GM23338 (cell line): ENCODE results near the gene ZHX3. TPM values are rescaled to one million over a fixed set of nuclear protein-coding genes. Genes with fewer than 3 reads are reported as not detected.

Source experiments
- CREB1 ChIP-seq: fragments of 250-450 bp; sonication (Bioruptor Pico); IDR thresholded peaks from 2 replicates; pipeline ENCODE4 v1.5.0; 2020; ENCODE audit warnings: low read depth, mild to moderate bottlenecking, moderate library complexity
- CTCF ChIP-seq, 2 experiments: fragments of 200-600 bp in 1 of 2; sonication (generic) in 1 of 2; conservative IDR thresholded peaks; 2 replicates each; pipeline versions ENCODE4 v1.5.1 to v1.6.1; 2016 to 2017; ENCODE audit warnings: antibody characterized with exemption in 2 of 2, low read depth in 2 of 2, mild to moderate bottlenecking in 2 of 2, moderate library complexity in 1 of 2
- EZH2 ChIP-seq: fragments of 200-600 bp; sonication (generic); IDR thresholded peaks from one replicate; pipeline ENCODE4 v1.8.0; 2017; ENCODE audit warnings: antibody characterized with exemption, mild to moderate bottlenecking, low read depth; ENCODE audit not compliant: unreplicated experiment
- POLR2AphosphoS5 ChIP-seq: IDR thresholded peaks from 2 replicates; pipeline ENCODE4 v1.6.1; 2016; ENCODE audit warnings: antibody characterized with exemption, low read depth
- ZNF114 ChIP-seq: fragments of 250-450 bp; sonication (Bioruptor Pico); IDR thresholded peaks from 2 replicates; pipeline ENCODE4 v1.5.0; 2020; ENCODE audit warnings: mild to moderate bottlenecking, moderate library complexity
- ZNF331 ChIP-seq: fragments of 250-450 bp; sonication (Bioruptor Pico); IDR thresholded peaks from 2 replicates; pipeline ENCODE4 v1.5.0; 2020; ENCODE audit warnings: low read depth, mild to moderate bottlenecking, moderate library complexity
- ZNF462 ChIP-seq: fragments of 250-450 bp; sonication (Bioruptor Pico); IDR thresholded peaks from 2 replicates; pipeline ENCODE4 v1.5.0; 2020; ENCODE audit warnings: mild to moderate bottlenecking, moderate library complexity
- polyA plus RNA-seq: library from polyadenylated mRNA; unstranded; fragments of >200 nt; fragmentation: Nextera tagmentation; extraction: Ambion mirVana; gene quantifications from 2 replicates; pipeline ENCODE4 v1.2.1, GENCODE V29; 2016
- total RNA-seq: library from RNA; depleted of rRNA; stranded (reverse); fragments of >200 nt; shearing (Covaris generic); gene quantifications from 2 replicates; pipeline ENCODE4 v1.2.3, GENCODE V29; 2014

The ZHX3 gene
- total and polyA plus RNA-seq, 2 experiments from 2014 or later = 1.7 to 2.8 TPM

- no peak for TF ChIP-seq ZNF462 (CRISPR knock-in tag)
- TF ChIP-seq ZNF331 (CRISPR knock-in tag) = no peak
- no peak for TF ChIP-seq ZNF114 (CRISPR knock-in tag)
- no peak for TF ChIP-seq CTCF (conservative IDR thresholded peaks at IDR 0.05; ENCODE audit: low read depth in 2 of 2)
- TF ChIP-seq POLR2AphosphoS5 = no peak
- TF ChIP-seq EZH2 = no peak
- no peak for TF ChIP-seq CREB1 (CRISPR knock-in tag)
Observed at GRCh38 chr20:41145821-41146620, 171.5 kb downstream of the ZHX3 start (continued).
